OCI-LY1 (cell line): ENCODE results near the gene ZNF22.

Experiments used
- H2AFZ ChIP-seq: fragments of 200-600 bp; sonication (generic), shearing (Covaris generic); 2 replicates; pipeline ENCODE4 v1.6.0; 2014; ENCODE audit warnings: antibody characterized with exemption, mild to moderate bottlenecking, low read length
- H3F3A ChIP-seq: fragments of 200-600 bp; sonication (generic), shearing (Covaris generic); 2 replicates; pipeline ENCODE4 v1.6.0; 2014; ENCODE audit warnings: mild to moderate bottlenecking, antibody characterized with exemption, low read length, moderate library complexity; ENCODE audit not compliant: insufficient read depth
- H3K27ac ChIP-seq: fragments of 200-600 bp; sonication (generic); 2 replicates; pipeline ENCODE4 v1.5.1; 2014; ENCODE audit warnings: low read length, mixed run types, mild to moderate bottlenecking, low read depth; ENCODE audit not compliant: poor library complexity, severe bottlenecking
- H3K27me3 ChIP-seq: fragments of 200-600 bp; sonication (generic); 2 replicates; pipeline ENCODE4 v1.6.0; 2014; ENCODE audit warnings: antibody characterized with exemption, mild to moderate bottlenecking, low read length, moderate library complexity; ENCODE audit not compliant: insufficient read depth
- H3K36me3 ChIP-seq: fragments of 200-600 bp; sonication (generic); 2 replicates; pipeline ENCODE4 v1.6.1; 2014; ENCODE audit warnings: mild to moderate bottlenecking, antibody characterized with exemption, low read length, moderate library complexity, mixed read lengths; ENCODE audit not compliant: insufficient read depth
- H3K4me1 ChIP-seq: fragments of 200-600 bp; sonication (generic); 2 replicates; pipeline ENCODE4 v1.5.1; 2014; ENCODE audit warnings: mild to moderate bottlenecking, low read length, moderate library complexity; ENCODE audit not compliant: insufficient read depth, severe bottlenecking
- H3K4me2 ChIP-seq: fragments of 200-600 bp; sonication (generic), shearing (Covaris generic); 2 replicates; pipeline ENCODE4 v1.6.1; 2014; ENCODE audit warnings: low read length
- H3K4me3 ChIP-seq: fragments of 200-600 bp; sonication (generic); 2 replicates; pipeline ENCODE4 v1.5.1; 2014; ENCODE audit warnings: low read length, low read depth, mild to moderate bottlenecking, mixed read lengths; ENCODE audit not compliant: poor library complexity, severe bottlenecking
- H3K79me2 ChIP-seq: fragments of 200-600 bp; shearing (Covaris generic); 2 replicates; pipeline ENCODE4 v1.6.1; 2016; ENCODE audit warnings: mixed run types, low read length, mixed read lengths; ENCODE audit not compliant: insufficient read depth
- H3K9ac ChIP-seq: fragments of 200-600 bp; sonication (generic), shearing (Covaris generic); 2 replicates; pipeline ENCODE4 v1.6.1; 2014; ENCODE audit warnings: mild to moderate bottlenecking, low read length, mixed read lengths
- H3K9me2 ChIP-seq: fragments of 200-600 bp; sonication (generic), shearing (Covaris generic); 2 replicates; pipeline ENCODE4 v1.6.1; 2014; ENCODE audit warnings: low read depth, mild to moderate bottlenecking, low read length, mixed read lengths
- H3K9me3 ChIP-seq: fragments of 200-600 bp; shearing (Covaris generic); 2 replicates; pipeline ENCODE4 v1.6.1; 2014; ENCODE audit warnings: low read length, mixed read lengths
- H4K20me1 ChIP-seq: fragments of 200-600 bp; sonication (generic), shearing (Covaris generic); 2 replicates; pipeline ENCODE4 v1.6.0; 2016; ENCODE audit warnings: mild to moderate bottlenecking, low read length; ENCODE audit not compliant: insufficient read depth
- CTCF ChIP-seq: fragments of 200-600 bp; sonication (generic), shearing (Covaris generic); IDR thresholded peaks from 2 replicates; pipeline ENCODE4 v1.5.1; 2017; ENCODE audit warnings: mild to moderate bottlenecking, antibody characterized with exemption, low read length, moderate library complexity, mixed read lengths
- EZH2 ChIP-seq: fragments of 200-600 bp; sonication (generic), shearing (Covaris generic); IDR thresholded peaks from 2 replicates; pipeline ENCODE4 v1.8.0; 2017; ENCODE audit warnings: borderline replicate concordance, mixed run types, mild to moderate bottlenecking, antibody characterized with exemption, low read length, moderate library complexity, mixed read lengths

The ZNF22 gene

GRCh38 chr10:44994752-44995530, 5.8 kb upstream of the ZNF22 start:
- no peaks in the 10 kb centered on the region for H3K4me1 ChIP-seq
- TF ChIP-seq CTCF (no peak), EZH2 (no peak)
- no peaks in the 10 kb centered on the region for H3K36me3 ChIP-seq
- H3K9ac ChIP-seq: no peak overlapping the region
- no peak overlapping the region for H3K4me3 ChIP-seq
- no peaks in the 10 kb centered on the region for H4K20me1 ChIP-seq
- no peak overlapping the region for H3K4me2 ChIP-seq
- H2AFZ ChIP-seq: no peak overlapping the region
- no peaks in the 10 kb centered on the region for H3K9me2 ChIP-seq
- no peaks in the 10 kb centered on the region for H3K9me3 ChIP-seq
- H3K27me3 ChIP-seq: 0 out of 2 replicates have a peak, but pooled peaks cover 3% of the 10 kb centered on the region
- no peaks in the 10 kb centered on the region for H3K79me2 ChIP-seq
- H3F3A ChIP-seq: no peaks in the 10 kb centered on the region
- H3K27ac ChIP-seq: no peak overlapping the region

- Histone ChIP-seq H3K4me2 (no peak overlapping the region), H3K27ac (no peak overlapping the region), H3K4me3 (no peak overlapping the region), H3F3A (no peaks in the 10 kb centered on the region), H4K20me1 (no peaks in the 10 kb centered on the region), H3K27me3 (0 out of 2 replicates have a peak, but pooled peaks cover 2% of the 10 kb centered on the region), H3K79me2 (no peaks in the 10 kb centered on the region), H3K4me1 (peaks cover 5% of the 10 kb centered on the region), H2AFZ (no peak overlapping the region), H3K36me3 (no peaks in the 10 kb centered on the region), H3K9me3 (no peaks in the 10 kb centered on the region), H3K9ac (no peak overlapping the region), H3K9me2 (no peaks in the 10 kb centered on the region)
- TF ChIP-seq EZH2: no peak
- no peak for TF ChIP-seq CTCF
Measured at GRCh38 chr10:44995581-44995913, 5.2 kb upstream of the ZNF22 start.

GRCh38 chr10:44995914-44996669, 4.6 kb upstream of the ZNF22 start:
- Histone ChIP-seq H3K4me3 (no peak overlapping the region), H2AFZ (no peak overlapping the region), H3K36me3 (no peaks in the 10 kb centered on the region), H3K4me2 (no peak overlapping the region), H3F3A (no peaks in the 10 kb centered on the region), H3K79me2 (no peaks in the 10 kb centered on the region), H3K27me3 (no peaks in the 10 kb centered on the region), H3K4me1 (peaks cover 6% of the 10 kb centered on the region), H4K20me1 (no peaks in the 10 kb centered on the region), H3K9me3 (no peaks in the 10 kb centered on the region), H3K9ac (no peak overlapping the region), H3K9me2 (no peaks in the 10 kb centered on the region), H3K27ac (no peak overlapping the region)
- TF ChIP-seq EZH2 (no peak), CTCF (no peak)
